ENCODE measurements around the gene SPSB1.

SPSB1 gene

GRCh38 chr1:9260059-9260766, 32.5 kb upstream of the SPSB1 start:
- DNase-seq = no peak

GRCh38 chr1:9261496-9261895, 31.2 kb upstream of the SPSB1 start:
- no peak for DNase-seq

- DNase-seq = no peak
Observed at GRCh38 chr1:9262096-9262986, 30.4 kb upstream of the SPSB1 start.

GRCh38 chr1:9263276-9263855, 29.3 kb upstream of the SPSB1 start:
- no peak for DNase-seq

GRCh38 chr1:9263984-9264872, 28.5 kb upstream of the SPSB1 start:
- DNase-seq = no peak

- no peak for DNase-seq
Observed at GRCh38 chr1:9265037-9265436, 27.7 kb upstream of the SPSB1 start.

- DNase-seq = peak; percentile 38
Observed at GRCh38 chr1:9265968-9266367, 26.7 kb upstream of the SPSB1 start.

- no peak for DNase-seq
Observed at GRCh38 chr1:9267352-9267686, 25.4 kb upstream of the SPSB1 start.

- DNase-seq = no peak
Observed at GRCh38 chr1:9267827-9268581, 24.7 kb upstream of the SPSB1 start.

- DNase-seq = no peak
Observed at GRCh38 chr1:9269078-9269501, 23.6 kb upstream of the SPSB1 start.

- DNase-seq = no peak
Observed at GRCh38 chr1:9269721-9270120, 23.0 kb upstream of the SPSB1 start.

- DNase-seq = no peak
Observed at GRCh38 chr1:9270290-9270883, 22.3 kb upstream of the SPSB1 start.

- no peak for DNase-seq
Observed at GRCh38 chr1:9271283-9271682, 21.4 kb upstream of the SPSB1 start.

- DNase-seq = no peak
Observed at GRCh38 chr1:9271861-9272595, 20.7 kb upstream of the SPSB1 start.

GRCh38 chr1:9273177-9273576, 19.5 kb upstream of the SPSB1 start:
- no peak for DNase-seq

- DNase-seq = no peak
Observed at GRCh38 chr1:9275161-9275560, 17.5 kb upstream of the SPSB1 start.

- peak; percentile 95 for DNase-seq
Observed at GRCh38 chr1:9275567-9276034, 17.1 kb upstream of the SPSB1 start.

GRCh38 chr1:9278116-9278515, 14.6 kb upstream of the SPSB1 start:
- DNase-seq = no peak

- no peak for DNase-seq
Observed at GRCh38 chr1:9278585-9279153, 14.0 kb upstream of the SPSB1 start.

GRCh38 chr1:9279172-9279840, 13.4 kb upstream of the SPSB1 start:
- DNase-seq = no peak

Measured in hematopoietic multipotent progenitor cell treated with erythropoietin and hydrocortisone succinate and interleukin-3 and kit ligand, for 4 days (in vitro differentiated cells).